IgD-negative memory B cell (primary cell): ENCODE data around the gene NQO1. TPM values are rescaled to one million over a fixed set of nuclear protein-coding genes. Genes with fewer than 3 reads are reported as not detected.

ENCODE experiments used
- H3K27ac Mint-ChIP-seq, 3 donors: one replicate each; pipeline ENCODE4 v1.8.0; 2020 to 2022; ENCODE audit warnings: mild to moderate bottlenecking in 3 of 3, mixed read lengths in 3 of 3, moderate library complexity in 1 of 3
- H3K27me3 Mint-ChIP-seq: one replicate; pipeline ENCODE4 v1.8.0; 2021; ENCODE audit warnings: mixed read lengths
- H3K36me3 Mint-ChIP-seq: one replicate; pipeline ENCODE4 v1.8.0; 2020; ENCODE audit warnings: mild to moderate bottlenecking, mixed read lengths
- H3K4me1 Mint-ChIP-seq, 3 donors: one replicate each; pipeline ENCODE4 v1.8.0; 2020 to 2022; ENCODE audit warnings: mixed read lengths in 3 of 3, mild to moderate bottlenecking in 1 of 3
- H3K4me3 Mint-ChIP-seq, 4 donors: one replicate each; pipeline ENCODE4 v1.8.0; 2020 to 2022; ENCODE audit warnings: mild to moderate bottlenecking in 4 of 4, mixed read lengths in 4 of 4, moderate library complexity in 3 of 4
- H3K9me3 Mint-ChIP-seq, 3 donors: one replicate each; pipeline ENCODE4 v1.8.0; 2020 to 2021; ENCODE audit warnings: mixed read lengths in 3 of 3, mild to moderate bottlenecking in 1 of 3
- polyA plus RNA-seq: library from polyadenylated mRNA; unstranded; fragments of 300-500 nt; fragmentation: Illumina TruSeq; gene quantifications from one replicate; pipeline ENCODE4 v1.2.3, GENCODE V29; 2021

Gene NQO1
- polyA plus RNA-seq, 1 donor from 2014 or later: 5.4 TPM

GRCh38 chr16:69725480-69726312 lies 664 bp downstream of the NQO1 start:
- H3K27ac Mint-ChIP-seq: peak overlapping the region; percentile 80 to 93 (median 89)
- peaks cover 9 to 16% (median 13%) of the 10 kb centered on the region in 3 donors for H3K4me1 Mint-ChIP-seq
- H3K9me3 Mint-ChIP-seq: no peaks in the 10 kb centered on the region
- H3K27me3 Mint-ChIP-seq: no peaks in the 10 kb centered on the region
- peaks cover 2% of the 10 kb centered on the region for H3K36me3 Mint-ChIP-seq
- peak overlapping the region; percentile 87 to 97 (median 92) for H3K4me3 Mint-ChIP-seq

- Mint-ChIP-seq H3K27me3 (no peaks in the 10 kb centered on the region), H3K27ac (peak overlapping the region in 1 of 3 donors; percentile 34), H3K4me3 (peak overlapping the region; percentile 30 to 94 (median 82)), H3K36me3 (peaks cover 2% of the 10 kb centered on the region), H3K4me1 (peaks cover 9 to 16% (median 13%) of the 10 kb centered on the region in 3 donors), H3K9me3 (no peaks in the 10 kb centered on the region)
These were observed 1.3 kb downstream of the NQO1 start for GRCh38 chr16:69724981-69725479.

GRCh38 chr16:69724414-69724873 lies 1.9 kb downstream of the NQO1 start:
- Mint-ChIP-seq H3K27ac (peak overlapping the region in 1 of 3 donors; percentile 34), H3K4me1 (peaks cover 9 to 14% (median 13%) of the 10 kb centered on the region in 3 donors), H3K36me3 (no peaks in the 10 kb centered on the region)

GRCh38 chr16:69721441-69721957 lies 4.9 kb downstream of the NQO1 start:
- no peaks in the 10 kb centered on the region for H3K36me3 Mint-ChIP-seq
- H3K4me3 Mint-ChIP-seq: peak overlapping the region in 1 of 4 donors; percentile 54
- H3K4me1 Mint-ChIP-seq: peaks cover 2 to 9% (median 8%) of the 10 kb centered on the region in 3 donors
- H3K9me3 Mint-ChIP-seq: no peaks in the 10 kb centered on the region
- H3K27me3 Mint-ChIP-seq: no peaks in the 10 kb centered on the region
- no peak overlapping the region for H3K27ac Mint-ChIP-seq

More at GRCh38 chr16:69724414-69724873, 1.9 kb downstream of the NQO1 start:
- no peaks in the 10 kb centered on the region for H3K9me3 Mint-ChIP-seq
- H3K27me3 Mint-ChIP-seq: no peaks in the 10 kb centered on the region
- H3K4me3 Mint-ChIP-seq: peak overlapping the region in 1 of 4 donors; percentile 87

- no peak overlapping the region for H3K4me3 Mint-ChIP-seq
- no peaks in the 10 kb centered on the region for H3K36me3 Mint-ChIP-seq
- no peaks in the 10 kb centered on the region for H3K9me3 Mint-ChIP-seq
- no peak overlapping the region for H3K27ac Mint-ChIP-seq
- no peaks in the 10 kb centered on the region for H3K27me3 Mint-ChIP-seq
- peaks cover 0 to 4% (median 3%) of the 10 kb centered on the region in 3 donors for H3K4me1 Mint-ChIP-seq
These were observed 5.4 kb downstream of the NQO1 start for GRCh38 chr16:69720822-69721430.

- H3K27me3 Mint-ChIP-seq: no peaks in the 10 kb centered on the region
- H3K36me3 Mint-ChIP-seq: no peaks in the 10 kb centered on the region
- no peak overlapping the region for H3K4me3 Mint-ChIP-seq
- H3K4me1 Mint-ChIP-seq: no peaks in the 10 kb centered on the region
- no peak overlapping the region for H3K27ac Mint-ChIP-seq
- no peaks in the 10 kb centered on the region for H3K9me3 Mint-ChIP-seq
These were observed 8.1 kb downstream of the NQO1 start for GRCh38 chr16:69718111-69718764.

- Mint-ChIP-seq H3K4me3 (no peak overlapping the region), H3K4me1 (no peaks in the 10 kb centered on the region), H3K9me3 (no peaks in the 10 kb centered on the region), H3K27ac (no peak overlapping the region), H3K36me3 (no peaks in the 10 kb centered on the region), H3K27me3 (no peaks in the 10 kb centered on the region)
These were observed 9.3 kb downstream of the NQO1 start for GRCh38 chr16:69717066-69717465.

- Mint-ChIP-seq H3K9me3 (no peaks in the 10 kb centered on the region), H3K36me3 (no peaks in the 10 kb centered on the region), H3K27me3 (no peaks in the 10 kb centered on the region), H3K4me3 (no peak overlapping the region), H3K4me1 (peaks cover 0 to 3% (median 3%) of the 10 kb centered on the region in 3 donors), H3K27ac (no peak overlapping the region)
These were observed 13.3 kb downstream of the NQO1 start for GRCh38 chr16:69712914-69713581.

GRCh38 chr16:69712277-69712676 lies 14.1 kb downstream of the NQO1 start:
- Mint-ChIP-seq H3K36me3 (no peaks in the 10 kb centered on the region), H3K4me3 (no peak overlapping the region), H3K9me3 (no peaks in the 10 kb centered on the region), H3K27me3 (no peaks in the 10 kb centered on the region), H3K27ac (no peak overlapping the region), H3K4me1 (peaks cover 0 to 4% (median 3%) of the 10 kb centered on the region in 3 donors)

- H3K4me1 Mint-ChIP-seq: peaks cover 0 to 4% (median 3%) of the 10 kb centered on the region in 3 donors
- no peaks in the 10 kb centered on the region for H3K36me3 Mint-ChIP-seq
- H3K9me3 Mint-ChIP-seq: no peaks in the 10 kb centered on the region
- H3K4me3 Mint-ChIP-seq: no peak overlapping the region
- H3K27me3 Mint-ChIP-seq: no peaks in the 10 kb centered on the region
- peak overlapping the region in 1 of 3 donors; percentile 69 for H3K27ac Mint-ChIP-seq
These were observed 15.1 kb downstream of the NQO1 start for GRCh38 chr16:69711115-69711740.

- H3K27ac Mint-ChIP-seq: no peak overlapping the region
- peaks cover 0 to 4% (median 3%) of the 10 kb centered on the region in 3 donors for H3K4me1 Mint-ChIP-seq
- H3K27me3 Mint-ChIP-seq: no peaks in the 10 kb centered on the region
- no peak overlapping the region for H3K4me3 Mint-ChIP-seq
- H3K9me3 Mint-ChIP-seq: no peaks in the 10 kb centered on the region
- H3K36me3 Mint-ChIP-seq: no peaks in the 10 kb centered on the region
These were observed 16.8 kb downstream of the NQO1 start for GRCh38 chr16:69709456-69710084.

GRCh38 chr16:69707920-69708683 lies 18.3 kb downstream of the NQO1 start:
- Mint-ChIP-seq H3K36me3 (no peaks in the 10 kb centered on the region), H3K27ac (peak overlapping the region in 2 of 3 donors; percentile 71 to 79), H3K4me3 (no peak overlapping the region), H3K9me3 (no peaks in the 10 kb centered on the region), H3K27me3 (no peaks in the 10 kb centered on the region), H3K4me1 (peaks cover 0 to 4% (median 3%) of the 10 kb centered on the region in 3 donors)

- H3K27ac Mint-ChIP-seq: peak overlapping the region in 1 of 3 donors; percentile 67
- no peaks in the 10 kb centered on the region for H3K9me3 Mint-ChIP-seq
- no peak overlapping the region for H3K4me3 Mint-ChIP-seq
- no peaks in the 10 kb centered on the region for H3K36me3 Mint-ChIP-seq
- H3K27me3 Mint-ChIP-seq: no peaks in the 10 kb centered on the region
- peaks cover 0 to 4% (median 3%) of the 10 kb centered on the region in 3 donors for H3K4me1 Mint-ChIP-seq
These were observed 19.4 kb downstream of the NQO1 start for GRCh38 chr16:69706975-69707340.
